ENCODE measurements around the gene CYB5R4.

Gene CYB5R4

GRCh38 chr6:83901624-83902023, 42.1 kb downstream of the CYB5R4 start (continued):
- no peak for TF ChIP-seq OSR1 (CRISPR knock-in tag; IDR thresholded peaks at IDR 0.05)

DNA sequence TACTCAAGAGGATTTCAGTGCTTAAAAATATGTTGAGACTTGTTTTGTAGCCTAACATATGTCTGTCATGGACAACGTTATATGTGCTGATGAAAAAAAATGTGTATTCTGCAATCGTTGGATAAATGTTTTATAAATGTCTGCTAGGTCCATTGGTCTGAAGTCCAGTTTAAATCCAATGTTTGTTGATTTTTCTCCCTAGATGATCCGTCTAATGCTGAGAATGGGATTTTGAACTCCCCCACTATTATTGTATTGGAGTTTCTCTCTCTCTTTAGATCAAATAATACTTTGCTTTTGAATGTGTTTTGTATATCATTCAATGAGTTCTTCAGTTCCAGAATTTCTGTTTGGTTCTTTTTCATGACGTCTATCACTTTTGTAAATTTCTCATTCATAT, 44.9 kb downstream of the CYB5R4 start:
- no peak for TF ChIP-seq ISL1 (CRISPR knock-in tag; IDR thresholded peaks at IDR 0.05)
- no peak for TF ChIP-seq ZNF70 (CRISPR knock-in tag; IDR thresholded peaks at IDR 0.05)
- TF ChIP-seq, protein P1, sequence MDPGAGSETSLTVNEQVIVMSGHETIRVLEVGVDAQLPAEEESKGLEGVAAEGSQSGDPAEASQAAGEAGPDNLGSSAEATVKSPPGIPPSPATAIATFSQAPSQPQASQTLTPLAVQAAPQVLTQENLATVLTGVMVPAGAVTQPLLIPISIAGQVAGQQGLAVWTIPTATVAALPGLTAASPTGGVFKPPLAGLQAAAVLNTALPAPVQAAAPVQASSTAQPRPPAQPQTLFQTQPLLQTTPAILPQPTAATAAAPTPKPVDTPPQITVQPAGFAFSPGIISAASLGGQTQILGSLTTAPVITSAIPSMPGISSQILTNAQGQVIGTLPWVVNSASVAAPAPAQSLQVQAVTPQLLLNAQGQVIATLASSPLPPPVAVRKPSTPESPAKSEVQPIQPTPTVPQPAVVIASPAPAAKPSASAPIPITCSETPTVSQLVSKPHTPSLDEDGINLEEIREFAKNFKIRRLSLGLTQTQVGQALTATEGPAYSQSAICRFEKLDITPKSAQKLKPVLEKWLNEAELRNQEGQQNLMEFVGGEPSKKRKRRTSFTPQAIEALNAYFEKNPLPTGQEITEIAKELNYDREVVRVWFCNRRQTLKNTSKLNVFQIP (CRISPR knock-in tag; IDR thresholded peaks at IDR 0.05; ENCODE audit: borderline replicate concordance, low read depth): no peak
- TF ChIP-seq TCF4 (CRISPR knock-in tag; IDR thresholded peaks at IDR 0.05; ENCODE audit: borderline replicate concordance): no peak
- TF ChIP-seq BACH2 (CRISPR knock-in tag; IDR thresholded peaks at IDR 0.05; ENCODE audit: borderline replicate concordance): no peak
- no peak for TF ChIP-seq OSR1 (CRISPR knock-in tag; IDR thresholded peaks at IDR 0.05)
- TF ChIP-seq, protein P2, sequence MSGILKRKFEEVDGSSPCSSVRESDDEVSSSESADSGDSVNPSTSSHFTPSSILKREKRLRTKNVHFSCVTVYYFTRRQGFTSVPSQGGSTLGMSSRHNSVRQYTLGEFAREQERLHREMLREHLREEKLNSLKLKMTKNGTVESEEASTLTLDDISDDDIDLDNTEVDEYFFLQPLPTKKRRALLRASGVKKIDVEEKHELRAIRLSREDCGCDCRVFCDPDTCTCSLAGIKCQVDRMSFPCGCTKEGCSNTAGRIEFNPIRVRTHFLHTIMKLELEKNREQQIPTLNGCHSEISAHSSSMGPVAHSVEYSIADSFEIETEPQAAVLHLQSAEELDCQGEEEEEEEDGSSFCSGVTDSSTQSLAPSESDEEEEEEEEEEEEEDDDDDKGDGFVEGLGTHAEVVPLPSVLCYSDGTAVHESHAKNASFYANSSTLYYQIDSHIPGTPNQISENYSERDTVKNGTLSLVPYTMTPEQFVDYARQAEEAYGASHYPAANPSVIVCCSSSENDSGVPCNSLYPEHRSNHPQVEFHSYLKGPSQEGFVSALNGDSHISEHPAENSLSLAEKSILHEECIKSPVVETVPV (CRISPR knock-in tag; IDR thresholded peaks at IDR 0.05): no peak
- no peak for TF ChIP-seq TSHZ2 (CRISPR knock-in tag; IDR thresholded peaks at IDR 0.05)
- TF ChIP-seq, protein P3, sequence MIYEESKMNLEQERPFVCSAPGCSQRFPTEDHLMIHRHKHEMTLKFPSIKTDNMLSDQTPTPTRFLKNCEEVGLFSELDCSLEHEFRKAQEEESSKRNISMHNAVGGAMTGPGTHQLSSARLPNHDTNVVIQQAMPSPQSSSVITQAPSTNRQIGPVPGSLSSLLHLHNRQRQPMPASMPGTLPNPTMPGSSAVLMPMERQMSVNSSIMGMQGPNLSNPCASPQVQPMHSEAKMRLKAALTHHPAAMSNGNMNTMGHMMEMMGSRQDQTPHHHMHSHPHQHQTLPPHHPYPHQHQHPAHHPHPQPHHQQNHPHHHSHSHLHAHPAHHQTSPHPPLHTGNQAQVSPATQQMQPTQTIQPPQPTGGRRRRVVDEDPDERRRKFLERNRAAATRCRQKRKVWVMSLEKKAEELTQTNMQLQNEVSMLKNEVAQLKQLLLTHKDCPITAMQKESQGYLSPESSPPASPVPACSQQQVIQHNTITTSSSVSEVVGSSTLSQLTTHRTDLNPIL (CRISPR knock-in tag; IDR thresholded peaks at IDR 0.05; ENCODE audit: low read depth): no peak
- no peak for TF ChIP-seq RARB (CRISPR knock-in tag; IDR thresholded peaks at IDR 0.05)
- no peak for TF ChIP-seq SNAI2 (CRISPR knock-in tag; IDR thresholded peaks at IDR 0.05)
- TF ChIP-seq ZFP30 (CRISPR knock-in tag; IDR thresholded peaks at IDR 0.05): no peak
- no peak for TF ChIP-seq GLIS3 (CRISPR knock-in tag; IDR thresholded peaks at IDR 0.05)
- no peak for TF ChIP-seq CSDC2 (CRISPR knock-in tag; IDR thresholded peaks at IDR 0.05)
- TF ChIP-seq PPARA (CRISPR knock-in tag; IDR thresholded peaks at IDR 0.05; ENCODE audit: borderline replicate concordance): no peak
- TF ChIP-seq, protein P4, sequence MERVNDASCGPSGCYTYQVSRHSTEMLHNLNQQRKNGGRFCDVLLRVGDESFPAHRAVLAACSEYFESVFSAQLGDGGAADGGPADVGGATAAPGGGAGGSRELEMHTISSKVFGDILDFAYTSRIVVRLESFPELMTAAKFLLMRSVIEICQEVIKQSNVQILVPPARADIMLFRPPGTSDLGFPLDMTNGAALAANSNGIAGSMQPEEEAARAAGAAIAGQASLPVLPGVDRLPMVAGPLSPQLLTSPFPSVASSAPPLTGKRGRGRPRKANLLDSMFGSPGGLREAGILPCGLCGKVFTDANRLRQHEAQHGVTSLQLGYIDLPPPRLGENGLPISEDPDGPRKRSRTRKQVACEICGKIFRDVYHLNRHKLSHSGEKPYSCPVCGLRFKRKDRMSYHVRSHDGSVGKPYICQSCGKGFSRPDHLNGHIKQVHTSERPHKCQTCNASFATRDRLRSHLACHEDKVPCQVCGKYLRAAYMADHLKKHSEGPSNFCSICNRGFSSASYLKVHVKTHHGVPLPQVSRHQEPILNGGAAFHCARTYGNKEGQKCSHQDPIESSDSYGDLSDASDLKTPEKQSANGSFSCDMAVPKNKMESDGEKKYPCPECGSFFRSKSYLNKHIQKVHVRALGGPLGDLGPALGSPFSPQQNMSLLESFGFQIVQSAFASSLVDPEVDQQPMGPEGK (CRISPR knock-in tag; IDR thresholded peaks at IDR 0.05; ENCODE audit: borderline replicate concordance): no peak
- no peak for TF ChIP-seq ZFP3 (CRISPR knock-in tag; IDR thresholded peaks at IDR 0.05)
- no peak for TF ChIP-seq ZNF565 (CRISPR knock-in tag; conservative IDR thresholded peaks at IDR 0.05; ENCODE audit: low read depth)

DNA sequence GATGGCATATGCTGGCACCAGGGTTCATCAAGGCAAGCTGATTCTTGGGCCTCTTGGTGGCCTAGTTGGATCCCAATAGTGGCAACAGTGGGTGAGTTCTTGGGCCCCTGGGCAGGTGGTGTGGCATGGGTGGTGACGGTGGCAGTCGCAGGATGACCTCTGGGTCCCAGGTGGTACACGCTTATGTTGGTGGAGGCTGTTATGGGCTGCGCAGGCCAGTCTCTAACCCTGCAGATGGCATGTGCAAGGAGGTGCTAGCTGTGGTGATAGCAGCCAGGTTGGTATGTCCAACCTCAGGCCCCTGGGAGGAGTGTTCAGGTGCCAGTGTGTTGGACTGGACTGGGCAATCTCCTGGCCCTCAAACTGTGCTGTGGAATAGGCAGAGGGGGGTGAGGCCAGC, 46.2 kb downstream of the CYB5R4 start:
- no peak for ATAC-seq
- TF ChIP-seq ESRRG (CRISPR knock-in tag; IDR thresholded peaks at IDR 0.05) (no peak), OSR1 (CRISPR knock-in tag; IDR thresholded peaks at IDR 0.05) (no peak), BACH2 (CRISPR knock-in tag; IDR thresholded peaks at IDR 0.05; ENCODE audit: borderline replicate concordance) (no peak), ZFP3 (CRISPR knock-in tag; IDR thresholded peaks at IDR 0.05) (no peak), ZC3H10 (CRISPR knock-in tag; IDR thresholded peaks at IDR 0.05) (no peak), TCF4 (CRISPR knock-in tag; IDR thresholded peaks at IDR 0.05; ENCODE audit: borderline replicate concordance) (no peak), ISL1 (CRISPR knock-in tag; IDR thresholded peaks at IDR 0.05) (no peak), ZFP30 (CRISPR knock-in tag; IDR thresholded peaks at IDR 0.05) (no peak), ZNF70 (CRISPR knock-in tag; IDR thresholded peaks at IDR 0.05) (no peak), ZNF8 (CRISPR knock-in tag; IDR thresholded peaks at IDR 0.05) (no peak), GLIS3 (CRISPR knock-in tag; IDR thresholded peaks at IDR 0.05) (no peak), CSDC2 (CRISPR knock-in tag; IDR thresholded peaks at IDR 0.05) (no peak), TOX (CRISPR knock-in tag; IDR thresholded peaks at IDR 0.05; ENCODE audit: borderline replicate concordance) (no peak)
- TF ChIP-seq, protein P3 (CRISPR knock-in tag; IDR thresholded peaks at IDR 0.05; ENCODE audit: low read depth): no peak
- TF ChIP-seq, protein P1 (CRISPR knock-in tag; IDR thresholded peaks at IDR 0.05; ENCODE audit: borderline replicate concordance, low read depth): no peak
- TF ChIP-seq, protein P4 (CRISPR knock-in tag; IDR thresholded peaks at IDR 0.05; ENCODE audit: borderline replicate concordance): no peak

More for the DNA sequence above, 44.9 kb downstream of the CYB5R4 start:
- ATAC-seq: no peak
